C4-2B (cell line): Measurements from ENCODE around the gene FOXO4.

Source experiments
- H3K27ac ChIP-seq: fragments of 450-650 bp; 2 replicates; pipeline ENCODE4 v1.5.1; 2017
- CTCF ChIP-seq: fragments of 450-650 bp; conservative IDR thresholded peaks from 2 replicates; pipeline ENCODE4 v1.5.1; 2017; ENCODE audit warnings: mild to moderate bottlenecking
- ZFX ChIP-seq: fragments of 450-650 bp; IDR thresholded peaks from 2 replicates; pipeline ENCODE4 v1.6.1; 2017

The FOXO4 gene

GRCh38 chrX:71106427-71106826 is 10.8 kb downstream of the FOXO4 start, which contains the start of gene CXorf65:
TSS of gene CXorf65 (minus strand) at chrX:71106740. CDS start at chrX:71106556, 184 bp downstream.
- TF ChIP-seq ZFX: no peak
- TF ChIP-seq CTCF: no peak
- no peak within 1 kb of the TSS for H3K27ac ChIP-seq

- no peak overlapping the region for H3K27ac ChIP-seq
- TF ChIP-seq CTCF (no peak), ZFX (no peak)
These were observed 11.6 kb downstream of the FOXO4 start for GRCh38 chrX:71107245-71107644.

- H3K27ac ChIP-seq: no peak overlapping the region
- TF ChIP-seq ZFX (no peak), CTCF (no peak)
These were observed 12.2 kb downstream of the FOXO4 start for GRCh38 chrX:71107762-71108360.

- no peak overlapping the region for H3K27ac ChIP-seq
- TF ChIP-seq CTCF: no peak
These were observed 13.4 kb downstream of the FOXO4 start for GRCh38 chrX:71109051-71109450.

- H3K27ac ChIP-seq: no peak within 1 kb of the TSS
- no peak for TF ChIP-seq ZFX
- no peak for TF ChIP-seq CTCF
These were observed 15.6 kb downstream of the FOXO4 start, which contains the start of gene IL2RG for GRCh38 chrX:71111141-71111843. TSS of gene IL2RG (minus strand) at chrX:71111577. CDS start at chrX:71111539, 38 bp downstream.

GRCh38 chrX:71111921-71112431 is 16.3 kb downstream of the FOXO4 start:
- TF ChIP-seq ZFX (no peak), CTCF (no peak)
- no peak overlapping the region for H3K27ac ChIP-seq

- TF ChIP-seq CTCF: no peak
- TF ChIP-seq ZFX: no peak
- no peak overlapping the region for H3K27ac ChIP-seq
These were observed 21.7 kb downstream of the FOXO4 start for GRCh38 chrX:71117358-71117757.
